WTC11 (cell line): ENCODE results near the gene BBS9. TPM values are rescaled to one million over a fixed set of nuclear protein-coding genes. Genes with fewer than 3 reads are reported as not detected.

Source experiments
- ATAC-seq: fragments of 200-7000 bp; cut with Tn5 transposase; 2 replicates; pipeline ENCODE4 v1.10.0; 2021; ENCODE audit warnings: mild to moderate bottlenecking, moderate library complexity
- CTCF ChIA-PET: fragments of 300-600 bp; sonication (Branson Sonifier 250); formaldehyde crosslinking; loops from one replicate; lab custom pipeline; 2021; ENCODE audit warnings: antibody characterized with exemption; lab: Charles Lee
- POLR2A ChIA-PET: fragments of 350-600 bp; sonication (Branson Sonifier 250); formaldehyde crosslinking; loops from one replicate; lab custom pipeline; 2021; ENCODE audit warnings: antibody characterized with exemption; lab: Charles Lee
- DNase-seq: peaks from one replicate; pipeline ENCODE4 v3.0.0; 2021; ENCODE audit warnings: low spot score
- H3K27ac Mint-ChIP-seq: 2 replicates; pipeline ENCODE4 v1.8.0; 2021; ENCODE audit warnings: mixed read lengths
- H3K27me3 Mint-ChIP-seq: 2 replicates; pipeline ENCODE4 v1.8.0; 2021; ENCODE audit warnings: low read depth, mild to moderate bottlenecking, moderate library complexity, mixed read lengths
- H3K36me3 Mint-ChIP-seq: 2 replicates; pipeline ENCODE4 v1.8.0; 2021; ENCODE audit warnings: mixed read lengths
- H3K4me1 Mint-ChIP-seq: 2 replicates; pipeline ENCODE4 v1.8.0; 2022; ENCODE audit warnings: mixed read lengths
- H3K4me3 Mint-ChIP-seq: 2 replicates; pipeline ENCODE4 v1.8.0; 2021; ENCODE audit warnings: mild to moderate bottlenecking, moderate library complexity, mixed read lengths
- H3K9me3 Mint-ChIP-seq: 2 replicates; pipeline ENCODE4 v1.8.0; 2021; ENCODE audit warnings: mixed read lengths
- AFF4 ChIP-seq: sonication (generic); formaldehyde crosslinking; IDR thresholded peaks from 2 replicates; pipeline ENCODE4 v1.8.1; 2023; ENCODE audit warnings: mild to moderate bottlenecking, missing genetic modification reagents, borderline replicate concordance
- FOXP4 ChIP-seq: sonication (generic); formaldehyde crosslinking; IDR thresholded peaks from 2 replicates; pipeline ENCODE4 v1.8.0; 2022; ENCODE audit warnings: mild to moderate bottlenecking, missing genetic modification reagents
- GABPB1 ChIP-seq: sonication (generic); formaldehyde crosslinking; IDR thresholded peaks from 2 replicates; pipeline ENCODE4 v1.8.1; 2023; ENCODE audit warnings: mild to moderate bottlenecking, missing genetic modification reagents
- IRF2 ChIP-seq: sonication (generic); formaldehyde crosslinking; IDR thresholded peaks from 2 replicates; pipeline ENCODE4 v1.8.0; 2022; ENCODE audit warnings: low read depth, missing genetic modification reagents, borderline replicate concordance
- JUN ChIP-seq: sonication (generic); formaldehyde crosslinking; IDR thresholded peaks from 2 replicates; pipeline ENCODE4 v1.8.0; 2023; ENCODE audit warnings: mild to moderate bottlenecking, missing genetic modification reagents
- MXD4 ChIP-seq: fragments of 250-450 bp; sonication (Bioruptor Pico); IDR thresholded peaks from 2 replicates; pipeline ENCODE4 v1.8.0; 2021; ENCODE audit warnings: mild to moderate bottlenecking, moderate library complexity, borderline replicate concordance
- NFE2L1 ChIP-seq: sonication (generic); formaldehyde crosslinking; IDR thresholded peaks from 2 replicates; pipeline ENCODE4 v1.8.1; 2023; ENCODE audit warnings: missing genetic modification reagents
- NFYB ChIP-seq: sonication (generic); formaldehyde crosslinking; conservative IDR thresholded peaks from 2 replicates; pipeline ENCODE4 v1.8.0; 2022; ENCODE audit warnings: low read depth, missing genetic modification reagents
- NR3C1 ChIP-seq: sonication (generic); formaldehyde crosslinking; conservative IDR thresholded peaks from 2 replicates; pipeline ENCODE4 v1.8.1; 2023; ENCODE audit warnings: low read depth, mild to moderate bottlenecking, missing genetic modification reagents
- SMAD3 ChIP-seq: sonication (generic); formaldehyde crosslinking; IDR thresholded peaks from 2 replicates; pipeline ENCODE4 v1.8.0; 2022; ENCODE audit warnings: missing genetic modification reagents, mild to moderate bottlenecking, borderline replicate concordance
- SMAD4 ChIP-seq: sonication (generic); formaldehyde crosslinking; IDR thresholded peaks from 2 replicates; pipeline ENCODE4 v1.8.0; 2022; ENCODE audit warnings: mild to moderate bottlenecking, missing genetic modification reagents
- SOX15 ChIP-seq: fragments of 250-450 bp; sonication (Bioruptor Pico); IDR thresholded peaks from 2 replicates; pipeline ENCODE4 v1.9.0; 2021; ENCODE audit warnings: mild to moderate bottlenecking
- SP1 ChIP-seq: sonication (generic); formaldehyde crosslinking; conservative IDR thresholded peaks from 2 replicates; pipeline ENCODE4 v1.8.1; 2022; ENCODE audit warnings: missing genetic modification reagents
- TCF7 ChIP-seq: sonication (generic); formaldehyde crosslinking; IDR thresholded peaks from 2 replicates; pipeline ENCODE4 v1.8.0; 2022; ENCODE audit warnings: mild to moderate bottlenecking, low read depth, missing genetic modification reagents, moderate library complexity
- TEAD4 ChIP-seq: sonication (generic); formaldehyde crosslinking; IDR thresholded peaks from 2 replicates; pipeline ENCODE4 v1.8.0; 2022; ENCODE audit warnings: mild to moderate bottlenecking, missing genetic modification reagents
- ZMAT4 ChIP-seq: fragments of 250-450 bp; sonication (Bioruptor Pico); IDR thresholded peaks from 2 replicates; pipeline ENCODE4 v1.9.0; 2021; ENCODE audit warnings: mild to moderate bottlenecking
- ZNF138 ChIP-seq: sonication (generic); formaldehyde crosslinking; conservative IDR thresholded peaks from 2 replicates; pipeline ENCODE4 v1.8.1; 2022; ENCODE audit warnings: mild to moderate bottlenecking, moderate library complexity, missing genetic modification reagents
- ZNF512 ChIP-seq: sonication (generic); formaldehyde crosslinking; IDR thresholded peaks from 2 replicates; pipeline ENCODE4 v1.8.1; 2022; ENCODE audit warnings: missing genetic modification reagents, borderline replicate concordance
- ZNF532 ChIP-seq: fragments of 250-450 bp; sonication (Bioruptor Pico); IDR thresholded peaks from 2 replicates; pipeline ENCODE4 v1.9.0; 2021; ENCODE audit warnings: mild to moderate bottlenecking, borderline replicate concordance
- ZSCAN18 ChIP-seq: fragments of 250-450 bp; sonication (Bioruptor Pico); IDR thresholded peaks from 2 replicates; pipeline ENCODE4 v2.1.2; 2022; ENCODE audit warnings: mild to moderate bottlenecking, moderate library complexity
- total RNA-seq: library from RNA; stranded (reverse); gene quantifications from 3 replicates; pipeline ENCODE4 v1.2.3, GENCODE V29; 2021

The BBS9 gene
- total RNA-seq, 1 experiment from 2014 or later = 56.6 TPM

- peaks cover 41% of the 10 kb centered on the region for H3K9me3 Mint-ChIP-seq
- no peaks in the 10 kb centered on the region for H3K27me3 Mint-ChIP-seq
- no peak for DNase-seq
- TF ChIP-seq SOX15 (CRISPR knock-in tag) (no peak), ZMAT4 (no peak), MXD4 (no peak), NFYB (CRISPR knock-in tag) (no peak), ZNF532 (CRISPR knock-in tag) (no peak), SMAD4 (CRISPR knock-in tag) (no peak), AFF4 (CRISPR knock-in tag) (no peak), ZSCAN18 (CRISPR knock-in tag) (no peak)
- no peak for ATAC-seq
- ChIA-PET POLR2A (no interaction called here), CTCF (no interaction called here)
- H3K4me3 Mint-ChIP-seq = no peak overlapping the region
- no peak overlapping the region for H3K27ac Mint-ChIP-seq
- H3K4me1 Mint-ChIP-seq = peaks cover 10% of the 10 kb centered on the region
- peaks cover 24% of the 10 kb centered on the region for H3K36me3 Mint-ChIP-seq
Measured at GRCh38 chr7:33215992-33216391, 86.6 kb downstream of the BBS9 start.

GRCh38 chr7:33217595-33217994 lies 88.2 kb downstream of the BBS9 start:
- no peak overlapping the region for H3K4me3 Mint-ChIP-seq
- H3K9me3 Mint-ChIP-seq = peaks cover 25% of the 10 kb centered on the region
- no peaks in the 10 kb centered on the region for H3K27me3 Mint-ChIP-seq
- TF ChIP-seq NR3C1 (CRISPR knock-in tag) = no peak
- no peak for TF ChIP-seq ZNF138 (CRISPR knock-in tag)
- TF ChIP-seq ZSCAN18 (CRISPR knock-in tag) = no peak
- no peak for TF ChIP-seq JUN (CRISPR knock-in tag)
- no peak for TF ChIP-seq TEAD4 (CRISPR knock-in tag)
- TF ChIP-seq IRF2 (CRISPR knock-in tag) = no peak
- TF ChIP-seq ZNF512 (CRISPR knock-in tag) = no peak
- TF ChIP-seq FOXP4 = no peak
- no peak for TF ChIP-seq TCF7
- TF ChIP-seq SP1 (CRISPR knock-in tag) = no peak
- no peak for TF ChIP-seq NFE2L1 (CRISPR knock-in tag)
- TF ChIP-seq SMAD3 (CRISPR knock-in tag) = no peak
- no peak for TF ChIP-seq GABPB1

More at GRCh38 chr7:33217595-33217994, 88.2 kb downstream of the BBS9 start:
- Mint-ChIP-seq H3K4me1 (peaks cover 10% of the 10 kb centered on the region), H3K36me3 (peaks cover 9% of the 10 kb centered on the region), H3K27ac (no peak overlapping the region)
- no peak for DNase-seq
- no peak for ATAC-seq
- ChIA-PET CTCF (no interaction called here), POLR2A (no interaction called here)
